Upper lobe of left lung (tissue), 4 donors: Measurements from ENCODE around the gene LMTK2.

ENCODE experiments used
- CTCF ChIP-seq, 6 experiments: fragments of 450-650 bp in 4 of 6; fragments of 200-600 bp in 2 of 6; sonication (generic) in 2 of 6; IDR thresholded peaks; one replicate each; pipeline ENCODE4 v1.5.1; 2016 to 2019; ENCODE audit warnings: antibody characterized with exemption in 6 of 6
- POLR2A ChIP-seq, 4 donors: fragments of 450-650 bp; IDR thresholded peaks; one replicate each; pipeline ENCODE4 v1.5.1; 2016 to 2017; ENCODE audit warnings: antibody characterized with exemption in 4 of 4, mild to moderate bottlenecking in 2 of 4

DNA sequence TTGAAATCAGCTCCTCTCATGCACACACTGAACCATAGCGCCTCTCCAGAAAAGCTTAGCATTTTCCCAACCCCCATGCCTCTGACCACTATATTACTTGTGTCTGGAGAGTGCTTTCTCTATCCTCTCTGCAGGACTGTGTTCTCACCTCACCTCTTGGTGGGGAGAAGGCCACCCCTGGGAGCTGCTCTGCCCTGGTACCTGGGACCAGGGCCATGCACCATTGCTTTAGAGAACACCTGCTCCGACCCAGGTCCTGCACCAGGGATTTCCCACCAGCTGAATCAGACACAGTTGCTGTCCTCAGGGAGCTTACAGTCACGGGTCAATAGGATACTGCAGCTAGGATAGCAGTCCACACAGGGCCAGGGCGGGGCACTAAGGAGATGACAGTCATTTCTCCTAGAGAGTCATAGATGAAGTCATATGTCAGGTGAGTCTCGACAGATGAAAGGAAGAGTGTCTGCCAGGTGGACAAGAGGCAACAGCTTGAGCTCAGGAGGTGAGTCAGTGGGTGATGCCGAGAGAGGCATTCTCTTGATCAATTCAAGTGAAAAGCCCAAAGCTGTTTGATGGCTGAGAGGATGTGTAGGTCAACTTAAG, 619 bp upstream of the LMTK2 start:
- TF ChIP-seq CTCF (IDR thresholded peaks at IDR 0.05) (no peak), POLR2A (IDR thresholded peaks at IDR 0.05) (no peak)
